H9 (cell line): Measurements from ENCODE around the gene ALDH6A1. TPM values are rescaled to one million over a fixed set of nuclear protein-coding genes. Genes with fewer than 3 reads are reported as not detected.

Experiments used
- DNase-seq: peaks from one replicate; pipeline ENCODE4 v3.0.0-alpha.2; 2017
- H2AFZ ChIP-seq: one replicate; pipeline ENCODE4 v1.6.1; 2013; ENCODE audit warnings: mild to moderate bottlenecking, low read length, control low read depth, moderate library complexity
- H2AK5ac ChIP-seq: 2 replicates; pipeline ENCODE4 v1.6.1; 2013; ENCODE audit warnings: low read length, control low read depth, mixed read lengths; ENCODE audit not compliant: insufficient read length
- H2BK120ac ChIP-seq: one replicate; pipeline ENCODE4 v1.6.1; 2013; ENCODE audit warnings: low read depth, mild to moderate bottlenecking, low read length, control low read depth, inconsistent platforms; ENCODE audit not compliant: poor library complexity, severe bottlenecking
- H2BK12ac ChIP-seq: 2 replicates; pipeline ENCODE4 v1.6.1; 2013; ENCODE audit warnings: low read length, control low read depth, mixed read lengths, low read depth; ENCODE audit not compliant: insufficient read length
- H2BK15ac ChIP-seq: 2 replicates; pipeline ENCODE4 v1.6.1; 2013; ENCODE audit warnings: low read depth, low read length, control low read depth
- H2BK20ac ChIP-seq: one replicate; pipeline ENCODE4 v1.6.1; 2013; ENCODE audit warnings: low read depth, mild to moderate bottlenecking, low read length, control low read depth, inconsistent platforms; ENCODE audit not compliant: poor library complexity, severe bottlenecking
- H2BK5ac ChIP-seq: 2 replicates; pipeline ENCODE4 v1.6.1; 2013; ENCODE audit warnings: low read length, control low read depth, mixed read lengths; ENCODE audit not compliant: insufficient read length
- H3K14ac ChIP-seq: 2 replicates; pipeline ENCODE4 v1.6.1; 2013; ENCODE audit warnings: low read length, control low read depth; ENCODE audit not compliant: insufficient read depth
- H3K18ac ChIP-seq: 2 replicates; pipeline ENCODE4 v1.6.1; 2013; ENCODE audit warnings: low read depth, mild to moderate bottlenecking, mixed read lengths, low read length, control low read depth; ENCODE audit not compliant: insufficient read length
- H3K23ac ChIP-seq: 2 replicates; pipeline ENCODE4 v1.6.1; 2013; ENCODE audit warnings: low read length, control low read depth, mixed read lengths, low read depth; ENCODE audit not compliant: insufficient read length
- H3K23me2 ChIP-seq: 2 replicates; pipeline ENCODE4 v1.6.1; 2013; ENCODE audit warnings: low read depth, mild to moderate bottlenecking, mixed read lengths, low read length, control low read depth; ENCODE audit not compliant: insufficient read length, poor library complexity, severe bottlenecking
- H3K27ac ChIP-seq: 2 replicates; pipeline ENCODE4 v1.5.1; 2013; ENCODE audit warnings: low read length, control low read depth, mixed read lengths, low read depth; ENCODE audit not compliant: insufficient read length
- H3K27me3 ChIP-seq: 2 replicates; pipeline ENCODE4 v1.6.1; 2013; ENCODE audit warnings: low read length, control low read depth, inconsistent platforms; ENCODE audit not compliant: insufficient read depth
- H3K4ac ChIP-seq: 2 replicates; pipeline ENCODE4 v1.6.1; 2013; ENCODE audit warnings: low read depth, mild to moderate bottlenecking, control low read depth, inconsistent platforms, low read length, moderate library complexity
- H3K4me1 ChIP-seq: 2 replicates; pipeline ENCODE4 v1.6.1; 2013; ENCODE audit warnings: low read length, control low read depth, inconsistent platforms; ENCODE audit not compliant: insufficient read depth
- H3K4me2 ChIP-seq: 2 replicates; pipeline ENCODE4 v1.6.1; 2013; ENCODE audit warnings: low read length, control low read depth, mixed read lengths; ENCODE audit not compliant: insufficient read length, insufficient read depth
- H3K56ac ChIP-seq: 2 replicates; pipeline ENCODE4 v1.6.1; 2013; ENCODE audit warnings: low read depth, mild to moderate bottlenecking, mixed read lengths, low read length, control low read depth; ENCODE audit not compliant: insufficient read length
- H3K79me1 ChIP-seq: 2 replicates; pipeline ENCODE4 v1.6.1; 2013; ENCODE audit warnings: low read depth, mild to moderate bottlenecking, moderate library complexity, low read length, control low read depth, inconsistent platforms; ENCODE audit not compliant: insufficient read depth, poor library complexity, severe bottlenecking
- H3K79me2 ChIP-seq: 2 replicates; pipeline ENCODE4 v1.6.1; 2013; ENCODE audit warnings: low read length, control low read depth, inconsistent platforms; ENCODE audit not compliant: insufficient read depth
- H3K9ac ChIP-seq: 2 replicates; pipeline ENCODE4 v1.6.1; 2013; ENCODE audit warnings: low read length, control low read depth, mixed read lengths; ENCODE audit not compliant: insufficient read length; ENCODE audit errors: extremely low read depth
- H3K9me3 ChIP-seq: one replicate; pipeline ENCODE4 v1.6.1; 2013; ENCODE audit warnings: low read depth, low read length, inconsistent platforms; ENCODE audit not compliant: control insufficient read depth
- H3T11ph ChIP-seq: one replicate; pipeline ENCODE4 v1.6.1; 2013; ENCODE audit warnings: mild to moderate bottlenecking, low read length, control low read depth, inconsistent platforms
- H4K20me1 ChIP-seq: one replicate; pipeline ENCODE4 v1.6.1; 2013; ENCODE audit not compliant: control insufficient read depth, insufficient read length, insufficient read depth
- H4K5ac ChIP-seq: 2 replicates; pipeline ENCODE4 v1.6.1; 2013; ENCODE audit warnings: low read depth, mild to moderate bottlenecking, mixed read lengths, low read length, control low read depth; ENCODE audit not compliant: insufficient read length
- H4K8ac ChIP-seq: replicated peaks from 2 replicates; pipeline ENCODE4 v1.6.1; 2013; ENCODE audit warnings: low read length, control low read depth, mixed read lengths, low read depth; ENCODE audit not compliant: insufficient read length
- H4K91ac ChIP-seq: 2 replicates; pipeline ENCODE4 v1.6.1; 2013; ENCODE audit warnings: low read depth, mild to moderate bottlenecking, moderate library complexity, mixed read lengths, low read length, control low read depth; ENCODE audit not compliant: insufficient read length
- H3K27ac Mint-ChIP-seq, 3 experiments: 2 replicates in 2 of 3; 3 replicates in 1 of 3; pipeline ENCODE4 v1.8.0; 2020 to 2021; ENCODE audit warnings: mixed read lengths in 3 of 3, mild to moderate bottlenecking in 1 of 3, moderate library complexity in 1 of 3
- H3K27me3 Mint-ChIP-seq: 2 replicates; pipeline ENCODE4 v1.8.0; 2021; ENCODE audit warnings: low read depth, mild to moderate bottlenecking, moderate library complexity, mixed read lengths
- H3K36me3 Mint-ChIP-seq, 3 experiments: 2 replicates in 2 of 3; 3 replicates in 1 of 3; pipeline ENCODE4 v1.8.0; 2020 to 2021; ENCODE audit warnings: low read depth in 3 of 3, mixed read lengths in 3 of 3; ENCODE audit not compliant: insufficient read depth in 1 of 3
- H3K4me1 Mint-ChIP-seq, 2 experiments: 2 replicates each; pipeline ENCODE4 v1.8.0; 2020; ENCODE audit warnings: mixed read lengths in 2 of 2
- H3K4me3 Mint-ChIP-seq, 2 experiments: 2 replicates in 1 of 2; 3 replicates in 1 of 2; pipeline ENCODE4 v1.8.0; 2020 to 2021; ENCODE audit warnings: mild to moderate bottlenecking in 2 of 2, mixed read lengths in 2 of 2, moderate library complexity in 1 of 2
- H3K9me3 Mint-ChIP-seq, 2 experiments: 2 replicates in 1 of 2; 3 replicates in 1 of 2; pipeline ENCODE4 v1.8.0; 2020; ENCODE audit warnings: mild to moderate bottlenecking in 2 of 2, mixed read lengths in 2 of 2, moderate library complexity in 1 of 2
- CTCF ChIP-seq: fragments of 200-600 bp; sonication (generic); conservative IDR thresholded peaks from 3 replicates; pipeline ENCODE4 v1.8.0; 2021; ENCODE audit warnings: antibody characterized with exemption, mild to moderate bottlenecking
- total RNA-seq: library from RNA; stranded (reverse); gene quantifications from 2 replicates; pipeline ENCODE4 v1.2.1, GENCODE V29; 2021

Gene ALDH6A1
- total RNA-seq, 1 experiment from 2014 or later: 37.8 TPM

DNA sequence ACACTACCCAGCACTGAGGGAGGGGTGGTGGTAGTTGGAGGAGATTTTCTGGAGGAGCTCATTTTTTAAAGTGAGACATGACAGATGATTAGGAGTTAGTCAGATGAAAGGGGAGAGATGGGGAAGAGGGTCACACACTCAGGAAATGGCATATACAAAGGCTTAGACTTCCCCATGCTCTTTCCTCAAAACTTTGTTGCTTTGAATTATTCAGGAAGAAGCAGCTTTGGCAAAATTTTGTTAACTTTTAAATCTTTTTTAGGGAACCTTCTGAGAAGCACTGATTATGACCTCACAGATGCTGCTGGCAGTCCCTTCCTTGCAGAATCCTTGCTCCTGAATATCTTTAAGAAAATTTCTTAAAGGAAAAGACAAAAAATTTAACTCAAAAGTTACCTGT, 19.8 kb downstream of the ALDH6A1 start:
- Histone ChIP-seq H3K79me1 (no peaks in the 10 kb centered on the region), H3K4ac (no peak overlapping the region), H2AFZ (no peak overlapping the region), H3K27me3 (no peaks in the 10 kb centered on the region), H2BK120ac (no peak overlapping the region), H3K23me2 (no peaks in the 10 kb centered on the region), H4K20me1 (no peaks in the 10 kb centered on the region), H3T11ph (no peak overlapping the region), H3K56ac (no peak overlapping the region), H3K9me3 (no peaks in the 10 kb centered on the region), H4K91ac (no peak overlapping the region), H3K4me2 (no peak overlapping the region), H2AK5ac (no peak overlapping the region), H3K4me1 (no peaks in the 10 kb centered on the region), H3K79me2 (no peaks in the 10 kb centered on the region), H2BK15ac (no peak overlapping the region), H3K27ac (no peak overlapping the region), H2BK20ac (no peak overlapping the region), H4K5ac (no peak overlapping the region), H2BK5ac (no peak overlapping the region), H3K18ac (no peak overlapping the region), H2BK12ac (no peak overlapping the region), H3K14ac (no peak overlapping the region), H3K9ac (no peak overlapping the region), H3K23ac (no peak overlapping the region), H4K8ac (no peak overlapping the region)
- peaks cover 0 to 69% (median 59%) of the 10 kb centered on the region in 3 experiments; a peak in 6 of 7 replicates for H3K36me3 Mint-ChIP-seq
- no peak overlapping the region for H3K27ac Mint-ChIP-seq
- H3K4me1 Mint-ChIP-seq: no peaks in the 10 kb centered on the region
- no peak for DNase-seq
- H3K4me3 Mint-ChIP-seq: no peak overlapping the region
- H3K27me3 Mint-ChIP-seq: no peaks in the 10 kb centered on the region
- no peaks in the 10 kb centered on the region for H3K9me3 Mint-ChIP-seq
- TF ChIP-seq CTCF: no peak
